Measurements from ENCODE around the gene PPIE.
A peak's percentile ranks its signal among the peaks of the same experiment; 100 is the strongest.

PPIE gene

DNA sequence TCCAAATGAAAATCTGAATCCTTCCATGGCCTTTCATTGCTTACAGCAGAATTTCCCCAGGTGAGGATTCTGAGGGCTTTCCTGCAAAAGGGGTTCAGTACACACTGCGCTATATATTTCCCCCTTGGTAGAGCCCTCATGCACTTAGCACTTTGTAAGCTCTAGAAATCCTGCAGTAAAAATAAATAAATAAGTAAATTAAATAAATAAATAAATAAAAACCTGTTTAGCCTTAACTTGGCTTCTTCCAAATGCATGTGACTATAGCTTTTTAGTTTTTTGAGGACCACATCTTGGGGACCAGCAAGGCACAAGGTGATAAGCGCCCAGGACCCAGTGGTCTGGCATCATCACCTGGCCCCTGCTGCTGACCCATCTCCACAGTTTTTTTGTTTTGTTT is 53.2 kb downstream of the PPIE start (continued):
- TF ChIP-seq, protein P1, sequence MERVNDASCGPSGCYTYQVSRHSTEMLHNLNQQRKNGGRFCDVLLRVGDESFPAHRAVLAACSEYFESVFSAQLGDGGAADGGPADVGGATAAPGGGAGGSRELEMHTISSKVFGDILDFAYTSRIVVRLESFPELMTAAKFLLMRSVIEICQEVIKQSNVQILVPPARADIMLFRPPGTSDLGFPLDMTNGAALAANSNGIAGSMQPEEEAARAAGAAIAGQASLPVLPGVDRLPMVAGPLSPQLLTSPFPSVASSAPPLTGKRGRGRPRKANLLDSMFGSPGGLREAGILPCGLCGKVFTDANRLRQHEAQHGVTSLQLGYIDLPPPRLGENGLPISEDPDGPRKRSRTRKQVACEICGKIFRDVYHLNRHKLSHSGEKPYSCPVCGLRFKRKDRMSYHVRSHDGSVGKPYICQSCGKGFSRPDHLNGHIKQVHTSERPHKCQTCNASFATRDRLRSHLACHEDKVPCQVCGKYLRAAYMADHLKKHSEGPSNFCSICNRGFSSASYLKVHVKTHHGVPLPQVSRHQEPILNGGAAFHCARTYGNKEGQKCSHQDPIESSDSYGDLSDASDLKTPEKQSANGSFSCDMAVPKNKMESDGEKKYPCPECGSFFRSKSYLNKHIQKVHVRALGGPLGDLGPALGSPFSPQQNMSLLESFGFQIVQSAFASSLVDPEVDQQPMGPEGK (CRISPR knock-in tag; IDR thresholded peaks at IDR 0.05; ENCODE audit: borderline replicate concordance), result no peak
- TF ChIP-seq, protein P2, sequence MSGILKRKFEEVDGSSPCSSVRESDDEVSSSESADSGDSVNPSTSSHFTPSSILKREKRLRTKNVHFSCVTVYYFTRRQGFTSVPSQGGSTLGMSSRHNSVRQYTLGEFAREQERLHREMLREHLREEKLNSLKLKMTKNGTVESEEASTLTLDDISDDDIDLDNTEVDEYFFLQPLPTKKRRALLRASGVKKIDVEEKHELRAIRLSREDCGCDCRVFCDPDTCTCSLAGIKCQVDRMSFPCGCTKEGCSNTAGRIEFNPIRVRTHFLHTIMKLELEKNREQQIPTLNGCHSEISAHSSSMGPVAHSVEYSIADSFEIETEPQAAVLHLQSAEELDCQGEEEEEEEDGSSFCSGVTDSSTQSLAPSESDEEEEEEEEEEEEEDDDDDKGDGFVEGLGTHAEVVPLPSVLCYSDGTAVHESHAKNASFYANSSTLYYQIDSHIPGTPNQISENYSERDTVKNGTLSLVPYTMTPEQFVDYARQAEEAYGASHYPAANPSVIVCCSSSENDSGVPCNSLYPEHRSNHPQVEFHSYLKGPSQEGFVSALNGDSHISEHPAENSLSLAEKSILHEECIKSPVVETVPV (CRISPR knock-in tag; IDR thresholded peaks at IDR 0.05), result no peak
- TF ChIP-seq ZC3H10 (CRISPR knock-in tag; IDR thresholded peaks at IDR 0.05), result no peak
- TF ChIP-seq ZNF70 (CRISPR knock-in tag; IDR thresholded peaks at IDR 0.05), result no peak
- no peak for TF ChIP-seq ARNTL (CRISPR knock-in tag; IDR thresholded peaks at IDR 0.05; ENCODE audit: borderline replicate concordance, low read depth)
- TF ChIP-seq ZFP3 (CRISPR knock-in tag; IDR thresholded peaks at IDR 0.05), result no peak
- no peak for TF ChIP-seq TCF4 (CRISPR knock-in tag; IDR thresholded peaks at IDR 0.05; ENCODE audit: borderline replicate concordance)
- no peak for TF ChIP-seq ZNF8 (CRISPR knock-in tag; IDR thresholded peaks at IDR 0.05)
- no peak for TF ChIP-seq PPARA (CRISPR knock-in tag; IDR thresholded peaks at IDR 0.05; ENCODE audit: borderline replicate concordance)
- TF ChIP-seq BACH2 (CRISPR knock-in tag; IDR thresholded peaks at IDR 0.05; ENCODE audit: borderline replicate concordance), result no peak

DNA sequence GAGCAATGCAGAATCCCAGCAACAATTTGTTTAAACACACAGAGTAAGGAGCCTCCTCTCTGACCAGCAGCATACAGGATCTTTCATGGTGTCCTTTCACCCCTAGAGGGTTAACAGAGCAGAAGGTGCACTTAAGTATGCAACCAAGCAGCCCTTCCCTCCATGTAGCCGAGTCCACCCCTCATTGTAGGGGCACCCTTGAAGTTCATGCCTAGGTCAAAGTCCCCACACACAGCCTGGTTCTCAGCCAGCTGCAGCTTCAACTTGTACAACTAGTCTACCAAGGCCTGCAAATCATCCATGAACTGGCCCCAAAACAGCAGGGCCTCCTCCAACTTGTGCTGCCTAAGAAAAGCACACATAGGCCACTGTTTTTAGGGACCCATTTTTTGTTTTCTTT is 57.0 kb downstream of the PPIE start:
- TF ChIP-seq, protein P1 (CRISPR knock-in tag; IDR thresholded peaks at IDR 0.05; ENCODE audit: borderline replicate concordance), result no peak
- TF ChIP-seq RARB (CRISPR knock-in tag; IDR thresholded peaks at IDR 0.05) (no peak), GLIS3 (CRISPR knock-in tag; IDR thresholded peaks at IDR 0.05) (no peak), SNAI2 (CRISPR knock-in tag; IDR thresholded peaks at IDR 0.05) (no peak), ZFP30 (CRISPR knock-in tag; IDR thresholded peaks at IDR 0.05) (no peak), TCF4 (CRISPR knock-in tag; IDR thresholded peaks at IDR 0.05; ENCODE audit: borderline replicate concordance) (no peak)
- no peak for ATAC-seq

DNA sequence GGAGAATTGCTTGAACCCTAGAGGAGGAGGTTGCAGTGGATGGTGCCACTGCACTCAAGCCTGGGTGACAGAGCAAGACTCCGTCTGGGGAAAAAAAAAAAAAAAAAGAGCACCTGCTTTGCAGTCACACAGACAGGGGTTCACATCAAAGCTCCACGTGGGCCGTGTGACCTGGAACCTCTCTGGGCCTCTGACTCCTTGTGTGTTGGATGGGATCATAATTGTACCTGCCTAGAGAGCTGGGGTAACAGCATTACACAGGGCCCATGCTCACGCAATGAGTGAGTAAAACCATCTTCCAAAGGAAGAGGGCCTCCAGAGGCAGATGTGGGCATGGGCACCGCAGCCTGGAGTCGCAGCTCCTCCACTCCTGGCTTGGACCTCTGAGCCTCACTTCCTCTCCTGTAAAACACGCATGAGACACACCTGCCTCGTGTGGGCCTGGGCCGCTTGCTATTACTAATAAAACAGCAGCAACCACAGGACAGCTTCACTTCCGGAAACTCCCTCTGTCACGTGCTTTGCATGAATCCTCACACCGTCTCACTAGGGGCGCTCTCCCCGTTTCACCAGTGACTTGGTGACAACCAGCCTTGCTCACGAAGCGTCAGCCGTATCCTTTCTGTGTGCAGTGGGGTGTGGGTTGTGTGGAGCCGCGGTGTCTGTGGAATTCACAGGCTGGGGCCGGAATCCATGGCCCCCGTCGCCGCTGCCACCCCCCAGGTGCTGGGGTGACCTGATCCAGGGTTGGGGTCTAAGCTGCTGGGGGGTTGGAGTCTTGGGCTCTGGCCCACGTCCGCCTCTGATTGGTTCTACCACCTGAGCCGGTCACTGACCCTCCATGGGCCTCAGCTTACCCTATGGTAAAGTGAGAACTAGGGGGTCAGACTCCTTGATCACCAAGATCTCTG is 60.4 kb downstream of the PPIE start:
- ATAC-seq, result peak; percentile 29

DNA sequence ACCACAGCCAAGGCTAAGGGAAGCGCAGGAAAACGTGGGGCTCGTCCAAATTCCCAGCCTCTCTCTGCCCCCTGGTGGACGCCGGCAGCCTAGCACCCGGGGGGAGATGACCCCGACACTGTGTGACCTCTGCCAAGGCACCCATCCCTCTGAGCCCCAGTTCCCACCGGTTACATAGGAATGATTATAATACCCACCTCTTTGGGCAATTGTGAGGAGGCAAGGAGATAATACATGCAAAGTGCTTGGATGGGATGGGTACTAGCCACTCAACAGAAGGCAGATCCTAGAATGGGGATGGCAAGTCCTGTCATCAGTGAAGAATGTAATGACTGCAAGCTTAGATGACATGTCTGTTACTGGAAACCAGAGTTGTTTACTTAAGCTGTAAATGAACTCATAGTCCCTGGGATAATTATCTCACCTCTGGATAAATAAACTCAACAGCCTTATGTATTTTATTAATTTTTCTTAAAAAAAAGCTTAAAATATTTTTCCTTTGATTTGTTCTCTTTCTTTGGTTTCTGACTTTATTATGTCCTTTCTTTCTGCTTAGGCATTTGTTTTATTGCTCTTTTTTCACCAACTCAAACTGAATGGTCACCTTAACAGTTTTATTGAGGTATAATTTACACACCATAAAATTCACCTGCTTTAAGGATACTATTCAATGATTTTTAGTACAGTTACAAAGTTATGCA is 61.2 kb downstream of the PPIE start:
- TF ChIP-seq CSDC2 (CRISPR knock-in tag; IDR thresholded peaks at IDR 0.05) (no peak), OSR1 (CRISPR knock-in tag; IDR thresholded peaks at IDR 0.05) (no peak), BACH2 (CRISPR knock-in tag; IDR thresholded peaks at IDR 0.05; ENCODE audit: borderline replicate concordance) (no peak), ZFP3 (CRISPR knock-in tag; IDR thresholded peaks at IDR 0.05) (no peak), ZFP30 (CRISPR knock-in tag; IDR thresholded peaks at IDR 0.05) (no peak), ESRRG (CRISPR knock-in tag; IDR thresholded peaks at IDR 0.05) (no peak), PPARA (CRISPR knock-in tag; IDR thresholded peaks at IDR 0.05; ENCODE audit: borderline replicate concordance) (no peak), ZNF8 (CRISPR knock-in tag; IDR thresholded peaks at IDR 0.05) (no peak), RARB (CRISPR knock-in tag; IDR thresholded peaks at IDR 0.05) (no peak), SNAI2 (CRISPR knock-in tag; IDR thresholded peaks at IDR 0.05) (no peak), ZNF565 (CRISPR knock-in tag; conservative IDR thresholded peaks at IDR 0.05; ENCODE audit: low read depth) (no peak), ZC3H10 (CRISPR knock-in tag; IDR thresholded peaks at IDR 0.05) (no peak), ARNTL (CRISPR knock-in tag; IDR thresholded peaks at IDR 0.05; ENCODE audit: borderline replicate concordance, low read depth) (no peak)
- TF ChIP-seq, protein P3, sequence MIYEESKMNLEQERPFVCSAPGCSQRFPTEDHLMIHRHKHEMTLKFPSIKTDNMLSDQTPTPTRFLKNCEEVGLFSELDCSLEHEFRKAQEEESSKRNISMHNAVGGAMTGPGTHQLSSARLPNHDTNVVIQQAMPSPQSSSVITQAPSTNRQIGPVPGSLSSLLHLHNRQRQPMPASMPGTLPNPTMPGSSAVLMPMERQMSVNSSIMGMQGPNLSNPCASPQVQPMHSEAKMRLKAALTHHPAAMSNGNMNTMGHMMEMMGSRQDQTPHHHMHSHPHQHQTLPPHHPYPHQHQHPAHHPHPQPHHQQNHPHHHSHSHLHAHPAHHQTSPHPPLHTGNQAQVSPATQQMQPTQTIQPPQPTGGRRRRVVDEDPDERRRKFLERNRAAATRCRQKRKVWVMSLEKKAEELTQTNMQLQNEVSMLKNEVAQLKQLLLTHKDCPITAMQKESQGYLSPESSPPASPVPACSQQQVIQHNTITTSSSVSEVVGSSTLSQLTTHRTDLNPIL (CRISPR knock-in tag; IDR thresholded peaks at IDR 0.05; ENCODE audit: low read depth), result no peak
- TF ChIP-seq, protein P1 (CRISPR knock-in tag; IDR thresholded peaks at IDR 0.05; ENCODE audit: borderline replicate concordance), result no peak
- TF ChIP-seq, protein P2 (CRISPR knock-in tag; IDR thresholded peaks at IDR 0.05), result no peak
- TF ChIP-seq, protein P4, sequence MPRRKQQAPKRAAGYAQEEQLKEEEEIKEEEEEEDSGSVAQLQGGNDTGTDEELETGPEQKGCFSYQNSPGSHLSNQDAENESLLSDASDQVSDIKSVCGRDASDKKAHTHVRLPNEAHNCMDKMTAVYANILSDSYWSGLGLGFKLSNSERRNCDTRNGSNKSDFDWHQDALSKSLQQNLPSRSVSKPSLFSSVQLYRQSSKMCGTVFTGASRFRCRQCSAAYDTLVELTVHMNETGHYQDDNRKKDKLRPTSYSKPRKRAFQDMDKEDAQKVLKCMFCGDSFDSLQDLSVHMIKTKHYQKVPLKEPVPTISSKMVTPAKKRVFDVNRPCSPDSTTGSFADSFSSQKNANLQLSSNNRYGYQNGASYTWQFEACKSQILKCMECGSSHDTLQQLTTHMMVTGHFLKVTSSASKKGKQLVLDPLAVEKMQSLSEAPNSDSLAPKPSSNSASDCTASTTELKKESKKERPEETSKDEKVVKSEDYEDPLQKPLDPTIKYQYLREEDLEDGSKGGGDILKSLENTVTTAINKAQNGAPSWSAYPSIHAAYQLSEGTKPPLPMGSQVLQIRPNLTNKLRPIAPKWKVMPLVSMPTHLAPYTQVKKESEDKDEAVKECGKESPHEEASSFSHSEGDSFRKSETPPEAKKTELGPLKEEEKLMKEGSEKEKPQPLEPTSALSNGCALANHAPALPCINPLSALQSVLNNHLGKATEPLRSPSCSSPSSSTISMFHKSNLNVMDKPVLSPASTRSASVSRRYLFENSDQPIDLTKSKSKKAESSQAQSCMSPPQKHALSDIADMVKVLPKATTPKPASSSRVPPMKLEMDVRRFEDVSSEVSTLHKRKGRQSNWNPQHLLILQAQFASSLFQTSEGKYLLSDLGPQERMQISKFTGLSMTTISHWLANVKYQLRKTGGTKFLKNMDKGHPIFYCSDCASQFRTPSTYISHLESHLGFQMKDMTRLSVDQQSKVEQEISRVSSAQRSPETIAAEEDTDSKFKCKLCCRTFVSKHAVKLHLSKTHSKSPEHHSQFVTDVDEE (CRISPR knock-in tag; IDR thresholded peaks at IDR 0.05), result no peak
- ATAC-seq, result peak; percentile 97
